Body of pancreas (tissue), 4 donors: ENCODE data around the gene FSIP2.

Source experiments
- POLR2A ChIP-seq, 3 donors: fragments of 450-650 bp; IDR thresholded peaks; one replicate each; pipeline ENCODE4 v1.6.1; 2016; ENCODE audit warnings: antibody characterized with exemption in 3 of 3, mild to moderate bottlenecking in 2 of 3
- TF ChIP-seq, protein P1 (sequence below), 7 experiments: fragments of 450-650 bp in 4 of 7; fragments of 200-600 bp in 3 of 7; sonication (generic) in 3 of 7; IDR thresholded peaks; one replicate each; pipeline ENCODE4 v1.5.1; 2016 to 2019; ENCODE audit warnings: antibody characterized with exemption in 7 of 7

DNA sequence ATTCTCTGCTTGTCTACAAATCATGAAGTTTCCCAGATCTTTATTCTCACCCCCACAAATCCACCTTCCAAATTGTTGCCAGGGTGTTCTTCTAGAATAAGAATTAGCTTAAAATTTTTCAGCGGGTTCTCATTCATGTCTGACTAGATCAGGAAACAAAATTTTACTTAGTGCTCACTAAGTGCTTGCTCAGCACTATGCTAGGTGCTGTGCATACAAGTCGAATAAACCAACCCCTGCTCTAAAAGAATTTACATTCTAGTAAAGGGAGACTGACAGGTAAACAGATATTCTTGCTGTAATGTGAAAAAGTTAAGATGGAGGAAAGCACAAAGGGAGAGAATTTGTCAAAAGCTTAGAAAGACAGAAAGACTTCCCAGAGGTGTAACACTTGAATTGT is 2.4 kb upstream of the FSIP2 start:
- TF ChIP-seq, protein P1, sequence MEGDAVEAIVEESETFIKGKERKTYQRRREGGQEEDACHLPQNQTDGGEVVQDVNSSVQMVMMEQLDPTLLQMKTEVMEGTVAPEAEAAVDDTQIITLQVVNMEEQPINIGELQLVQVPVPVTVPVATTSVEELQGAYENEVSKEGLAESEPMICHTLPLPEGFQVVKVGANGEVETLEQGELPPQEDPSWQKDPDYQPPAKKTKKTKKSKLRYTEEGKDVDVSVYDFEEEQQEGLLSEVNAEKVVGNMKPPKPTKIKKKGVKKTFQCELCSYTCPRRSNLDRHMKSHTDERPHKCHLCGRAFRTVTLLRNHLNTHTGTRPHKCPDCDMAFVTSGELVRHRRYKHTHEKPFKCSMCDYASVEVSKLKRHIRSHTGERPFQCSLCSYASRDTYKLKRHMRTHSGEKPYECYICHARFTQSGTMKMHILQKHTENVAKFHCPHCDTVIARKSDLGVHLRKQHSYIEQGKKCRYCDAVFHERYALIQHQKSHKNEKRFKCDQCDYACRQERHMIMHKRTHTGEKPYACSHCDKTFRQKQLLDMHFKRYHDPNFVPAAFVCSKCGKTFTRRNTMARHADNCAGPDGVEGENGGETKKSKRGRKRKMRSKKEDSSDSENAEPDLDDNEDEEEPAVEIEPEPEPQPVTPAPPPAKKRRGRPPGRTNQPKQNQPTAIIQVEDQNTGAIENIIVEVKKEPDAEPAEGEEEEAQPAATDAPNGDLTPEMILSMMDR (IDR thresholded peaks at IDR 0.05) = no peak
- no peak for TF ChIP-seq POLR2A (IDR thresholded peaks at IDR 0.05)
